Raji (cell line): ENCODE measurements around the gene PSD.

ENCODE experiments used
- POLR2A ChIP-seq: IDR thresholded peaks from 2 replicates; pipeline ENCODE4 v1.6.1; 2011; ENCODE audit warnings: low read depth, low read length, control low read depth; ENCODE audit not compliant: insufficient read depth

Gene PSD

DNA sequence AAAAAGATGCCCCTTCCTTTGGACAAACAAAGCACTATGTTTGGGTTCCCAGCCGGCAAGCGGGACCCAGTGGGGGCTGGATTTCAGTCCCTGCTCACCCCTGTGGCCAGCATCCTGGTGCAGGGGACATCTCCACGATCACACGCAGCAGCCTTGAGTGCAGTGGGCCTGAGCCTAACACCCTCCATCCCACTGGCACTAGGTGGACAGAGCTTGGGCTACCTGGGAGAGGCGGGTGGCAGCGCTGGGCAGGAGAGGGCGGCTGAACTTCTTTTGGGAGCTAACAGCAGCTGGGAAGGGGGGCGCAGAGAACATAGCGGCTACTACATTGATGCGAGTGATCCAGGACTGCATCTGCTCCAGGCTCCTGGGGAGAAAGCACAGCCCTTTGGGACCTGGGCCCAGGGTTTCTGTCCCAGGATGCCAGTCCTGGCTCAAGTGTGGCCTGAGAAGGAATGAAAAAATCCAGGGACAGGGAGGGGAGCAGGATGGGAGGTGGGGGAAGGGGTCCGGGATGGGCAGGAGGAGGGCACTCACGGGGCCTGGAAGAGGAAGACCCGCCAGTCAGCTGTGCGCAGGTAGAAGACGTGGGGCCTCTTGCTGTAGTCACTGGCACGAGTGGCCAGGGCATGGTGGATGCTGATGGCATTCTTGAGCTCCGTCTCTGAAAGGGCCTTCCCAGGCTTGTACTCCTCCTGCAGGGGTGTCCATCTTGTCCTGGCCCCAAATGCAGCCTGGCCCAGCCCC is 14.1 kb downstream of the PSD start:
- TF ChIP-seq POLR2A = no peak

DNA sequence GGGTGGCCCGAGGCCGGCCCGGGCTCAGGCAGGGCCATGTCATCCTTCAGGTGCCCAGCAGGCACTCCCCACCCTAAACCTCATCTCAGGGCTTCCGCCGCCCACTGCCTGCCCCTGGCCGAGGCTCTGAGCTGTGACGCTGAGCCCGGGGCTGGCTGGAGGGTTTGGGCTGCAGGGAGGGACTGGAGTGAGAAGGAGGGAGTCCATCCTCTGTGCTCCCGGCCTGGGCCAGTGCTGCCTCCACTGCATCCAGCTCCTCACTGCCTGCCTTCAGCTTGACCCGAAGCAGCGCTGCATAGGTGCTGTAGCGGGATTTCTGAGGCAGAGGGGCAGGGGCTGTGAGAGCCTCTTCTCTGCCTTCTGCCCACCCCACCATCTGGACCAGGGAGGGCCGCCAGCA is 15.5 kb downstream of the PSD start:
- no peak for TF ChIP-seq POLR2A

DNA sequence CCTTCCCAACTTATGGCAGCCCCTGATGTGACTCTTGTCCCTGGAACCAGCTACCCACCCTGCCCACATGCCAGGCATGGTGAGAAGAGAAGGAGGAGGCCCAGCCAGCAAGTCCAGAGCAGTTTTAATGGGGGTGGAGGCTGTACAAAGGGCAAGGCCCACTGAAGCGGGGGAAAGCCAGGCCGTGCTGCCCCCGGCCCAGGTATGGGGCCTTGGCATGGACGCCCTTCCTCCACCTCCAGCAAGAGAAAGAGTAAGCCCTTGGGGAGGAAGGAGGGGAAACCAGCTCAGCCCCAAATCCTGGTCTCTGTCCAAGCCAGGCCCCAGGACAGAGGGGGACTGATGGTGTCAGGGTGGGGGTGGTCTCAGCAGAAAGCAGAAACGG is 16.1 kb downstream of the PSD start:
- no peak for TF ChIP-seq POLR2A

DNA sequence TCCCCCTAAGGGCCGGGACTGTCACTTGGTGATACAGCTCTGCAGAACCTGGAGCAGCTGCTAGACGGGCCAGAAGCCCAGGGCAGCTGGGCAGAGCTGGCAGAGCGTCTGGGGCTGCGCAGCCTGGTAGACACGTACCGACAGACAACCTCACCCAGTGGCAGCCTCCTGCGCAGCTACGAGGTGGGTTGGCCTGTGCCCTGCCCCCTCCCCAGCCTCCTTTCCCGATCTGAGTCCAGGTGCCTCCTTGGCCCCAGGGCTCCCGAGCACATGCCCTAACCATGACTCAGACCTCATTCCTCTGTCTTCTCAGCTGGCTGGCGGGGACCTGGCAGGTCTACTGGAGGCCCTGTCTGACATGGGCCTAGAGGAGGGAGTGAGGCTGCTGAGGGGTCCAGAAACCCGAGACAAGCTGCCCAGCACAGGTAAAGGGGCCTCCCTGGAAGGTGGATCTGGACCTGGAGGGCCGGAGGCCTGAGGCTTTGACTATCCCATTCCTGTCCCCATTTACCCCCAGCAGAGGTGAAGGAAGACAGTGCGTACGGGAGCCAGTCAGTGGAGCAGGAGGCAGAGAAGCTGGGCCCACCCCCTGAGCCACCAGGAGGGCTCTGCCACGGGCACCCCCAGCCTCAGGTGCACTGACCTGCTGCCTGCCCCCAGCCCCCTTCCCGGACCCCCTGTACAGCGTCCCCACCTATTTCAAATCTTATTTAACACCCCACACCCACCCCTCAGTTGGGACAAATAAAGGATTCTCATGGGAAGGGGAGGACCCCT is 16.7 kb downstream of the PSD start:
- TF ChIP-seq POLR2A = no peak

DNA sequence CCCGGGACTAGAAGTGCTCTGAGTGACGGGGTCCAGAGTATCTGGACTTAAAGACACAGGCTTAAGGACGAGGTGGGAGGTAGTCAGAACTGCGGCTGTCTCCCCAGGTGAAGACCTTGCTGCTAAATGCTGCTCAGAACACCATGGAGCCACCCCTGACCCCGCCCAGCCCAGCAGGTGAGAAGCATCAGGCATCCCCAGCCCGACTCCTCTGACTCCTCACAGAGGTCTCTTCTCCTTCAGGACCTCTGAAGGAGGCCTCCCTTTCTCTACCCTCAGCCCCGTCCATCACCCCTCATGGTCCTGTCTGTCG is 17.3 kb downstream of the PSD start:
- no peak for TF ChIP-seq POLR2A

DNA sequence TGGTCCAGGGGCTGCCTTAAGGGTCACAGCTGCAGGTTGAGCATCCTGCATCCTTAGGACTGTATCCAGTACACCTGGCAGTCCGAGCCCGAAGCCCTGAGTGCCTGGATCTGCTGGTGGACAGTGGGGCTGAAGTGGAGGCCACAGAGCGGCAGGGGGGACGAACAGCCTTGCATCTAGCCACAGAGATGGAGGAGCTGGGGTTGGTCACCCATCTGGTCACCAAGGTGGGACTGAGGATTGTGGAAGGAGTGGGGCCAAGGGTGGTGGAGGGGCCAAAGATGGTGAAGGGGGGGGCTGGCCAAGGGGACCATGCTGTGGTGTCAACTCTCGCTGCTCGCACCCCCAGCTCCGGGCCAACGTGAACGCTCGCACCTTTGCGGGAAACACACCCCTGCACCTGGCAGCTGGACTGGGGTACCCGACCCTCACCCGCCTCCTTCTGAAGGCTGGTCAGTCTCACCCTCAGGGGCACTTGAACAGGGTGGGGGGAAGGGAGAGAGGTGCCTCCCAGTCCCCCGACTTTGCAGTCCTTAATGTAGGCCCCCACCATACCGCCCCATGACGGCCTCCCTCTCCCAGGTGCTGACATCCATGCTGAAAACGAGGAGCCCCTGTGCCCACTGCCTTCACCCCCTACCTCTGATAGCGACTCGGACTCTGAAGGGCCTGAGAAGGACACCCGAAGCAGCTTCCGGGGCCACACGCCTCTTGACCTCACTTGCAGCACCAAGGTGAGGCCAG is 17.8 kb downstream of the PSD start:
- TF ChIP-seq POLR2A = no peak

DNA sequence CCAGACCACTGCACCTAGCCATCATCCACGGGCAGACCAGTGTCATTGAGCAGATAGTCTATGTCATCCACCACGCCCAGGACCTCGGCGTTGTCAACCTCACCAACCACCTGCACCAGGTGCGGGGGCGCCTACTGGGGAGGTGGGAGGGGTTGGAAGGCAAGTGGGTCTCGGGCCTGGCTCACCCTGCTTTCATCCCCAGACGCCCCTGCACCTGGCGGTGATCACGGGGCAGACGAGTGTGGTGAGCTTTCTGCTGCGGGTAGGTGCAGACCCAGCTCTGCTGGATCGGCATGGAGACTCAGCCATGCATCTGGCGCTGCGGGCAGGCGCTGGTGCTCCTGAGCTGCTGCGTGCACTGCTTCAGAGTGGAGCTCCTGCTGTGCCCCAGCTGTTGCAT is 18.5 kb downstream of the PSD start:
- TF ChIP-seq POLR2A = no peak

DNA sequence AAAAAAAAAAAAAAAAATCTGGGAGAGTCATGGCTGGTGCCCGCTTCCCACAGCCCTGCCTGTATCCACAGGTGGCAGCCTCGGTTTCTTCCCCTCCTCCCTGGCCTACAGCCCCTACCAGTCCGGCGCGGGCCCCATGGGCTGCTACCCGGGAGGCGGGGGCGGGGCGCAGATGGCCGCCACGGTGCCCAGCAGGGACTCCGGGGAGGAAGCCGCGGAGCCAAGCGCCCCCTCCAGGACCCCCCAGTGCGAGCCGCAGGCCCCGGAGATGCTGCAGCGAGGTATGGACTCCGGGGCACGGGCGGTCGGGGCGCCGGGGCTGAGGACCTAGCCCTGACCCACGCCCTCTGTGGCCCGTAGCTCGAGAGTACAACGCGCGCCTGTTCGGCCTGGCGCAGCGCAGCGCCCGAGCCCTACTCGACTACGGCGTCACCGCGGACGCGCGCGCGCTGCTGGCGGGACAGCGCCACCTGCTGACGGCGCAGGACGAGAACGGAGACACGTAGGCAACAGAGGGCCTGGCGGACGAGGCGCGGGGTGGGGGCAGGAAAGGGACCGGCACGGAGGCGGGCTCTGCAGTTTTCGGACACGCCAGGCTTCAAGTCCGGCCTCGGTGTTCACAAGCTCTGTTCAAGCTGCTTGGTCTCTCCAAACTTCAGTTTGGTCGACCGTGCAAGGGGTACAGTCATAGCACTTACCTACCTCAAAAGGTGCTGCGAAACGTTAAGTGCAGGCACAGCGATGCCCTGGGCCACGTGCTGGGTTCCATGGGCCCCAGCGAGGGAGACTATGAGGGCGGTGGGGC is 19.2 kb downstream of the PSD start:
- peak; percentile 67 for TF ChIP-seq POLR2A

DNA sequence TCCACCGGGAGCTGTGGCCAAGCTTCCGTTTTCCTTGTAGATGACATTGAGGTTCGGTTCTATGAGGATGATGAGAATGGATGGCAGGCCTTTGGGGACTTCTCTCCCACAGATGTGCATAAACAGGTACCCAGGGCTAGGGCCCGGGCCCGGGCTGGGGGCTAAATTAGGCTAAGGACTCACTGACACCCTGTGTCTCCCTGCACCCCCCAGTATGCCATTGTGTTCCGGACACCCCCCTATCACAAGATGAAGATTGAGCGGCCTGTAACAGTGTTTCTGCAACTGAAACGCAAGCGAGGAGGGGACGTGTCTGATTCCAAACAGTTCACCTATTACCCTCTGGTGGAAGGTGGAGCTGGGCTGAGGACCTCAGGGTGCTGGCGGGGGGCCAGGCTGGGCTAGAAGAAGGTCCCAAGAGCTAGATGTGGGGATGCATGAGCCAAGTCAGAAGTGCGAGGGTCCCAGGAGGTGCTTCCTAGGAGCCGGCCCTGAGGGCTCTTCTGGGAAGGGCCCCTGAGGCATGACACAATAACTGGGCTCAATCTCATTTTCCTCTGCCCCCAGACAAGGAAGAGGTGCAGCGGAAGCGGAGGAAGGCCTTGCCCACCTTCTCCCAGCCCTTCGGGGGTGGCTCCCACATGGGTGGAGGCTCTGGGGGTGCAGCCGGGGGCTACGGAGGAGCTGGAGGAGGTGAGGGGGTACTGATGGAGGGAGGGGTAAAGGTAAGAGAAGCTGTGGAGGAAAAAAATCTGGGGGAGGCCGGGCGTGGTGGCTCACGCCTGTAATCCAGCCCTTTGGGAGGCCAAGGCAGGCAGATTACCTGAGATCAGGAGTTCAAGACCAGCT is 20.2 kb downstream of the PSD start:
- no peak for TF ChIP-seq POLR2A

DNA sequence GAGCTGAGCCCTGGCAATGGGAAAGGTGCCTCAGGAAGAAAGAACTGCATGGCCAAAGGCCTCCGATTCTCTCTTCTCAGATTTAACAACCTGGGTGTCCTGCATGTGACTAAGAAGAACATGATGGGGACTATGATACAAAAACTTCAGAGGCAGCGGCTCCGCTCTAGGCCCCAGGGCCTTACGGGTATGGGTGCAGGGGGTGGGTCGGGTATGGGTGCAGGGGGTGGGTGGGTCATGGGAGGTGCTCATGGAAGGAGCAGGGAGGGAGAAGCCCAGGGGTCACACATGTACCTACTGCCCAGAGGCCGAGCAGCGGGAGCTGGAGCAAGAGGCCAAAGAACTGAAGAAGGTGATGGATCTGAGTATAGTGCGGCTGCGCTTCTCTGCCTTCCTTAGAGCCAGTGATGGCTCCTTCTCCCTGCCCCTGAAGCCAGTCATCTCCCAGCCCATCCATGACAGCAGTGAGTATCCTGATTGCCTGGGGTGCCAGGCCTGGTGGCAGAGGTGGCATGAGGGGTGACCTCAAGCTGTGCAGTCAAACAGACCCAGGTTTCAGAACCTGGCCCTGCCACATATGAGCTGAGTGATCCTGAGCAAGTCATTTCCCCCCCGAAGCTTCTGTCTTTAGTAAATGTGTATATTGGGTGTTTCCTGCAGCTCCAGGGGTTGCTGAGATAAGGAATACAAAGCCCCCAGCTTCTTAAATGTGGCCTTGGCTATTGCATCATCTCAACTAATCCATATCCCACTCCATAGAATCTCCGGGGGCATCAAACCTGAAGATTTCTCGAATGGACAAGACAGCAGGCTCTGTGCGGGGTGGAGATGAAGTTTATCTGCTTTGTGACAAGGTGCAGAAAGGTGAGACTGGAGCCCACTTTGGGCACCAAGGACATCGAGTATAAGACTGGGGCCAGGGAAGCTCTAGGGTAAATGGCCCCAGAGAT is 21.1 kb downstream of the PSD start:
- no peak for TF ChIP-seq POLR2A

DNA sequence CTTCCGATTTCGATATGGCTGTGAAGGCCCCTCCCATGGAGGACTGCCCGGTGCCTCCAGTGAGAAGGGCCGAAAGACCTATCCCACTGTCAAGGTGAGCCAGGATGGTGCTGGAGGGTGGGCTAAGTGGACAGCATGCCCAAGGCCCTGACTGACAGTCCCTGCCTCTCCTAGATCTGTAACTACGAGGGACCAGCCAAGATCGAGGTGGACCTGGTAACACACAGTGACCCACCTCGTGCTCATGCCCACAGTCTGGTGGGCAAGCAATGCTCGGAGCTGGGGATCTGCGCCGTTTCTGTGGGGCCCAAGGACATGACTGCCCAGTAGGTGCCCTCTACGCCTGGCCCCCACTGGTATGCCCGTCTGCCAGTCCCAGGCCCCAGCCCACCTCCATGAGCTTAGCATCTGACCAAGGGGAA is 21.8 kb downstream of the PSD start:
- TF ChIP-seq POLR2A = no peak

DNA sequence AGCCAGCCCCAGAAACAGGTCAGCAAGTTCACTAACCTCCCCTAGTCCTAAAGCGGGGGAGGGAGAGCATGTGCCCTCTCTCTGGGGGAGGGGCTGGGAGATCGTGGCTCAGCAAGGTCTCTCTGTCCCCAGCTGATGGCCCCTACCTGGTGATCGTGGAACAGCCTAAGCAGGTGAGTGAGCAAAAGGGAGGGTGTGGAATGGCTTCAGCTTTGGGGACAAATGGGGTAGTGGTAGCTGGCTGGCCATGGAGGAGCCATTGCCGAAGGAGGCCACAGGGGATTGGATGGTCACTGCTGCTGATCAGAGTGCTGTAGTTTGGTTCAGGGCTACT is 22.3 kb downstream of the PSD start:
- 0 out of 2 replicates have a peak, but pooled peaks have one; percentile 25 for TF ChIP-seq POLR2A

DNA sequence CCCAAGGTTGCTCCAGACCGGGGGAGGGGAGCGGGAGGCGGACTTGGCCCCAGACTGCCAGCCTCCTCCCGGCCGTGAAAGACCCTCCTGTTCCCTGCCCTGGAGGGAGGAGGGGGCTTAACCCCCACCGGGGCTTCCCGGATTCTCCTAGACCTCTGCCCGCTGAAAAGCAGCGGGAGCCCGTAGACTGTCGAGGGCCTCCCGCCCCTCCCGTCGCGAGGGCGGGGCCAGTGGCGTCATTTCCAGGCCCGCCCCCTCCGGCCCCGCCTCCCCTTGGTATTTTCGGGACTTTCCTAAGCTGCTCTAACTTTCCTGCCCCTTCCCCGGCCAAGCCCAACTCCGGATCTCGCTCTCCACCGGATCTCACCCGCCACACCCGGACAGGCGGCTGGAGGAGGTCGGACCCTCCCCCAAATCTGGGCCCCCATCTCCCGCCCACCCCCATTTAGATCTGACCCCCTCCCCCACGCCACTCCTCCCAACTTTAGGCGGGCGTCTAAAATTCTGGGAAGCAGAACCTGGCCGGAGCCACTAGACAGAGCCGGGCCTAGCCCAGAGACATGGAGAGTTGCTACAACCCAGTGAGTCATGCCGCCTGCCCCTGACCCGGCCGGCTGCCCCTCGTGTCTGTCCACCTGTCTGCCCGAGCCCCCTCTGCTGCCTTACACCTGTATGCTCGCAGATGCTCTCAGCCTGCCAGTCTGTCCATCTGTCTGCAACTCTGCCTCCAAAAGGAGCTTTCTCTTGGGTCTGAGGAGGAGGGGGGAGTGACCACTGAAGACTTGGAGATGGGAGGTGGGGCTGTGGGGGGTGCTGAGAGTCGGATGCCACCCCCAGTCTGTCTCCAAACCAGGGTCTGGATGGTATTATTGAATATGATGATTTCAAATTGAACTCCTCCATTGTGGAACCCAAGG is 22.9 kb downstream of the PSD start, which contains the start of gene NFKB2:
NFKB2 (plus strand) TSS at position 306 of the 917 bp plus-strand sequence; CDS start at position 561, 255 bp downstream.
- TF ChIP-seq POLR2A = peak; percentile 51; the same call in 1 of the 2 replicates
